ENCODE measurements around the gene PROM1. TPM values are rescaled to one million over a fixed set of nuclear protein-coding genes. Genes with fewer than 3 reads are reported as not detected.

PROM1 gene
- total RNA-seq, 1 donor from 2014 or later: 0.35 TPM

GRCh38 chr4:15990570-15991285 is 93.1 kb downstream of the PROM1 start:
- no peak for DNase-seq (ENCODE audit: low spot score)

DNA sequence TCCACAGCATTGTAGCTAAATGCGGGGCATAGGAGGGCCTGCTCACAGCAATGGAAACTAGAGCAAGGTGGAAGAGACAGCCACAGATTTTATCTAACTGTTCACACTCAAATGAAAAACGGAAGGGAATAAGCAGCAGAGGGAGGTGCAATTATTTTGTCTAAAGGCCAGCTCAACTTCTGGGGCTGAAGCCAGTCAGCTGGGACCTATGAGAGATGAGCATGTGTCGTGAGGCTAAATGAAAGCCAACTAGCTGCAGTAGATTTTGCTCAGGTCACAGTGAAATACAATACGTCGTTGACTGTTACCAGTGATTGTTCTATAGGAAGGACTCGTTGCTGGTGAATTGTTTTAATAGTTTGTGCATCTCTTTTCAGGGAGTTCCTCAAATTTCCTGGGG is 94.4 kb downstream of the PROM1 start:
- DNase-seq (ENCODE audit: low spot score): no peak

GRCh38 chr4:15988222-15988621 is 95.6 kb downstream of the PROM1 start:
- DNase-seq (ENCODE audit: low spot score): no peak

DNA sequence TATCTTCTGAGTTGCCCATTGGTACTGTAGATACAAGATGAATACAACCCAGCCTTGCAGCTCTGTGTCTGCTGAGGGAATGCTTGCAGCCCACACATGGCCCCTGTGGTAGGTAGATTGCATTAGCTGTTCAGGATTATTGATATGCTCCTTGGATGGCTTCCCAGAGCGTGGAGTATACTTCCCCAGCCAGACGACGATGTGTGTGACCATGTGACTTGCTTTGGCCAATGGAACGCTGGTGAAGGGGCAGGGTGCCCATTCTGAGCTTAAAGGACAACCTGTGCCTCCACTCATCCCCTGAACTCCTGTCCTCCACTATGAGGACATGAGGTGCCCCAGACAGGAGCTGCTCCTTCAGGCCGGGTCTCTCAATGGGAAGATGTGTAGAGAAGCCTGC is 96.9 kb downstream of the PROM1 start:
- DNase-seq (ENCODE audit: low spot score): no peak

- DNase-seq (ENCODE audit: low spot score): no peak
Observed at GRCh38 chr4:15983610-15984009, 100.2 kb downstream of the PROM1 start.

- no peak for DNase-seq (ENCODE audit: low spot score)
Observed at GRCh38 chr4:15982842-15983524, 100.8 kb downstream of the PROM1 start.

DNA sequence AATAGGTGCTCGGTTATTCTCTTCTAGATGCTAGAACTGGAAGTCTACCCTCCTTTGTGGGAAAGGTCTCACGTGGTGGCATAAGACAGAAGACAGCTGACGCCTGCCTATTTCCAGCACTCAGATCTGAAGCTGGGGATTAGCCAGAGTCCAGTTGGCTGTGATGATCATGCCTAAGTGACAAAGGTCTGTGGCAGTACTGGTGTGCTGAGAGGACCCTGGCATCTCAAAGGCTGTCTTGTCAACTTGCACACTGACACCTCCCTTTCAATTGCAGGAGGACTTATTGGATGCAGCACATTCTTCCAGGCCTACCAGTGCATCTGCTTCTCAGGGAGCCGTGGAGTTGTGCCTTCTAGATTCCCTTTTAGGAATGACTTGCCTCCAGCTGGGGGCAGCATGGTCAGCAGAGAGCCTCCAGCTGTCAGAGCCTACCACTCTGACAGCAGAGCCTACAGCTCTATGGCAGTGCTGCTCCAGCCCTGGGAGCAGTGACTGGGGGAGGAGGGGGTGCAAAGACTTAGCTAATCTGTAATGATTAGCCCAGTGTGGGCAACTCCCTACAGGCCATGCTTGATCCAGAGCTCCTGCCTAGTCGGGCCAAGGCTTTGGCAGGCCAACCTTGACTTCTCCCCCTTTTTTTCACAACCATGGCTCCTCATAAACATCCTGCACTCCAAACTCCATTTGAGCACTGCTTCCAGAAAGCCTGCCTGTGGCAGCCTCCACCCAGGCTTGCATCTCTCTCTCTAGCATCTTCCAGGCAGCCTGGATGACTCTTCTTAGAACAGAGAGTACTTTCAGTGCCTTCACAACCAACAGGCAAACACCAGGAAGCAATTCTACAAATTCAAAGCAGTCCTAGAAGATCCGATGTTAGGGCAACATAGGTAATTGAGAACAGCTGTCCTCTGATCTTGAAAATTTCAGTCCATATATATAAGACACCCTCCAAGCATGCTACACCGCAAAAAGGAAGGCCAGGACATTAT is 107.1 kb downstream of the PROM1 start:
- DNase-seq (ENCODE audit: low spot score): no peak

GRCh38 chr4:15971068-15971801 is 112.6 kb downstream of the PROM1 start:
- DNase-seq (ENCODE audit: low spot score): no peak

DNA sequence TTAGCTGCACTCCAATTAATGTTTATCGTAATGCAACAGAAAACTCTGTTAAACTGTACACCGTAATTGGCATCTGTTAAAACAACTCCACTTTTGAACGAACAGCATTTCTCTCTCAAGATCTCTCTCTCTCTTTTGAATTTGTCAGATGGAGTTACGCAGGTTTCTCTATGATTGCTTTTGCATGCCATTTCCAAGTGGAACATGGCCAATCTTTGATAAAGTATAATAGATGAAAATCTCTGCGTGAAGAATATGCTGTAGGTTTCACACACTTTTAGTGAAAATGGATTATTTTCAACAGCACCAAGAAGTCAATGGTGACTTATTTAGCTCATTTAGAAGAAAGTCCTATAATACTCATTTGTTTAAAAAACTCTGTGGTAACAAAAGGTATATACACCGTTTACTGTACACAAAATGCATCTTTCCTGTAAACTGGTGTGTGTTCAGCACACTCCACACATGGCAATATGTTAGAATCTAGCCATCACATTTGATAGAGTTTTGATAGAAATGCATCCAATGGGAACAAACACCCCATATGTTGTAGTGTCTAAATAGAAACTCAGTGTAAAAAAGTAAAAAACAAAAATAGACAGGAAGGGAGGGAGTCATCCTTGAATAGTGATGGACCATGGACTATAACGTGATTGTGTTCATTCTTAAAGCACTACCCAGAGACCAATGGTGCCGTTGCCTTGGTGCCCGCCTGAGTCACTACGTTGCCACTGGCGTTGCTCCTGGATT is 115.1 kb downstream of the PROM1 start:
- no peak for DNase-seq (ENCODE audit: low spot score)

GRCh38 chr4:15965325-15965724 is 118.5 kb downstream of the PROM1 start:
- DNase-seq (ENCODE audit: low spot score): no peak

DNA sequence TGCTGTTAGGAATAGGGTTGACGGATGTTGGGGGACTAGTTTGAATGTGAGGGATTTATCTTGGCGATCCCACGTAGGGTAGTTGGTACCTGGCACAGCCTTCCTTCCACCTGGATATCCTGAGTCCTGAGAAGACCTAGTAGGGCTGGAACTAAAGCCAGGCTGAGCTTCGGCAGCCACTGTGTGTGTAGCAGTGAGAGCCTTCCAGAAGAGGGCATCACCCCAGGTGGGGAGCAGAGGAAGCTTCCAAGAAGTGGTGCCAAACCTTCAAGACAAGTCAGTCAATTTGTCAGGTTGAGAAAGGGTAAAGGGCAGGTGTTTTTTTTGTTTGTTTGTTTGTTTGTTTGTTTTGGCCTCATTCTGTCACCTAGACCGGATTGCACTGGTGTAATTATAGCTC is 119.7 kb downstream of the PROM1 start:
- DNase-seq (ENCODE audit: low spot score): no peak

DNA sequence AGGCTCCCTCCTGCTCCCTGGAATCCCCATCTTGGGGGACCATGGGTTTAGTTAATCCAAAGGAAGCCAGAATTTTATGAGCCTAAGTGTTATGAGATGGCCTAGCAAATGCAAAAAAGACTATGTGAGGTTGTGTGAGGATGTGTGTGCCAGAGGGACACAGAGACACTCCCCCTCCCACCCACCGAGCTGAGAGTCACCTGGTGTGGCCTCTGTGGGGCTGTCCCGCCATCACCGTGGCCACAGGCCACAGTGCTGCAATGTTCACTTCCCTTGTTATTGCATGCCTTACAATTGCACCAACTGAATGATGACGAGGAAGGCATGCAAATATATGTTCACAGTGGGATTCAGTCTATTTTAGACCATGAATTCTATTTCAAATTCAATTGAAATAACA is 120.2 kb downstream of the PROM1 start:
- no peak for DNase-seq (ENCODE audit: low spot score)

GRCh38 chr4:15963001-15963451 is 120.8 kb downstream of the PROM1 start, which contains the start of gene FGFBP2:
TSS of gene FGFBP2 (minus strand) at chr4:15963175. CDS start at chr4:15963129, 46 bp downstream.
- no peak for DNase-seq (ENCODE audit: low spot score)

DNA sequence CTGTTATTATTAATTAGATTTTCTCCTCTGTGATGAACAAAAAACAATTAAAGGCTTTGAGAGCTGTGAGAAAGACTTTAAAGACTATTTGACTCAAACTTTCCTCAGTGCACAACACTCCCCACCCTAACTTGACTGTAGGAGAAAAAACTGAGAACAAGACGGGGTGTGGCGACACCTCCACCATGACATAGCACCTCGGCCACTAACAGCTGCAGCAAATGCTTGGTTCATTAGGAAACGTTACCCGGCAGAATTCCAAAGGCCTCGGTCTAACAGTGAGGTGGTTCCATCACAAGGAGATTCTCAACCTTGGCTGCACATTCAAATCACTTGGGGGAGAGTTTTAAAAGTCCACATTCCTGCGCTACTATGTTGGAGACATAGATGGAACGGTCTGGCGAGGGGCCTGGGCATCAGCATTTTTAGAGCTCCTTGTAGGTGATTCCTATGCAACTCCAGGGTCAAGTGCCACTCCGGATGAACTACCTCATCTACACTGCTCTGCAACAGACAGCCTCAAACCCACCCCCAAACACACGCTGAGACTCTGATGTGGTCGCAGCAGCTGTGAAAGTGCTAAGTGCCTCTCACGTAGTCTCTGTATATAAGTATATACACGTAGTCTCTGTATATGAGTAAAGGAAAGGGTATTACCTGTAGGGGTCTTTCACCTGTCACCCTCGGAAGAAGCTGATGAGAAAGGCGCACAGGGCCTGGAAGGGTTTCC is 121.9 kb downstream of the PROM1 start:
- no peak for DNase-seq (ENCODE audit: low spot score)

DNA sequence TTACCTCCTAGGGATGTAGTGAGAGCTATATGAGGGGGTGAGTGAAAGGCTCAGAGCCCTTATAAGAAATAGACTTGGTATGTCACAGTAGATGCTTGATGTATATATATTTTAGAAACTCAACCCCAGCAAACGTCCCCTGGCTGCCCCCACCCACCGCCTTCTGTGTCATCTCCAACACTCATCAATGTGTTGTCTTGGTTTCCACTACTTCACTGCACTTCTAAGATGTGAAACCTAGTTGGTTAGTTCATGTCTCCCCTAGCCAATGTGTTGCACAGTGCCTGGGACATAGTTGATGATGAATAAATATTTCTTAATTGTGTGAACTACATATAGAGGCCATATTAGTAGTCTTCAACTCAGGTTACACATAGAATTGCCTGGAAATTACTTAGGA is 125.3 kb downstream of the PROM1 start:
- DNase-seq (ENCODE audit: low spot score): no peak

DNA sequence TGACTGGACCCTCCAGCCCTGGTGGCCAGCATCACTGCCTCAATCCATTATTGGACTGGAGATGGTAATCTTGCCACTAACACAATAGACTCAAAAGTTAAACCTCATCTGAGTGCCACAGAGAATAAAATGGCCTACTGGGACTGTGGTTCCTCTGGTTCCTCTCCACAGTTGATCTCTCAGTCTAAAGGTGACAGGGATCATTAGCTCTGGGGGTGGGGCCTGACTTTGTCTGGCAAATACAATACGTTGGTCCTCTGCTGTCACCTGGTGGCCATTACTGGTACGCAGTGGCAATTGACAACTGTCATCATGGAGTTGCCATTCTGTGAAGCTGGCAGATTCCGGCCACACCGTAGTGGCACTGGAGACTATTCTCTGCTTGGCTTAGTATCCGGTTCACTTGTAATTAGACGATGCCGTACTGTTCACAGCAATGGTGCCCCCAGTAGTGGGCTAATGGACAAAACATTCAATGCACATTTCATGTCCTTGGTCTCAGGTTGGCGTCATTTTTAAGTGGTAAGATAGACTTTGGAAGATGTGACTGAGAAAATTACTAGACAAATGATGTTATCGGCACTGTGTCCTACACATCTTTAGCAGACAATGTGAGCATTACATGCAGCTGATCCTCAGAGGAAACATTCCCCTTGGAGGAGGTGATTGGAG is 127.5 kb downstream of the PROM1 start:
- DNase-seq (ENCODE audit: low spot score): no peak

- DNase-seq (ENCODE audit: low spot score): no peak
Observed at GRCh38 chr4:15955670-15956069, 128.2 kb downstream of the PROM1 start.

DNA sequence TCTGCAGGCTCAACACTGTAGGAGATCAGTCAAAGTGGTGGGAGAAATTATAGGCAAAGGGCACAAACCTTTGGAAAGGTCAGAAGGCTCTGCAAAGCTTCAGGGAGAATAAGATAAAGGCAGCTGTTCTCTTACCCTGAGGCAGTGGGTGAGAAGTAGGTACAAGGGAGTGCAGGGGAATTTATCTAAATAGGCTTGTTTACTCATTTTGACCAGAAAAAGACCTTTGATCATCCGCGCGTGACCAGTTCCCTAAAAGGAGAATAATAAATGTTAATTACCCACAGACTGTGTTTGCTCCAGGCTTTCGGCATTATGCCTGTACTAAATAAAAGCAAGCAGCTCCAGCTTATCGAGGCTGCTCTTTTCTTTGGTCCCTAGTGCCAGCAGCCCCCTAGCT is 130.2 kb downstream of the PROM1 start:
- no peak for DNase-seq (ENCODE audit: low spot score)

- DNase-seq (ENCODE audit: low spot score): no peak
Observed at GRCh38 chr4:15951781-15952180, 132.0 kb downstream of the PROM1 start.

Measured in mesenteric fat pad (tissue), 1 donor.